Activated T-cell treated with anti-CD3 and anti-CD28 coated beads, Interleukin-2, amount 50 U/mL, for 4 hours (primary cell): ENCODE measurements around the gene MEIS1. TPM values are rescaled to one million over a fixed set of nuclear protein-coding genes. Genes with fewer than 3 reads are reported as not detected.

ENCODE experiments used
- ATAC-seq, 2 donors: fragments of 200-7000 bp; cut with Tn5 transposase; one replicate each; pipeline ENCODE4 v1.10.0; 2021
- DNase-seq: peaks from one replicate; pipeline ENCODE4 v3.0.0-alpha.2; 2020
- H3K27me3 Mint-ChIP-seq: one replicate; pipeline ENCODE4 v1.8.0; 2021; ENCODE audit warnings: low read depth, mixed read lengths
- H3K36me3 Mint-ChIP-seq: one replicate; pipeline ENCODE4 v1.8.0; 2022; ENCODE audit warnings: mixed read lengths; ENCODE audit not compliant: insufficient read depth
- H3K4me1 Mint-ChIP-seq: one replicate; pipeline ENCODE4 v1.8.0; 2021; ENCODE audit warnings: low read depth, mixed read lengths
- H3K4me3 Mint-ChIP-seq: one replicate; pipeline ENCODE4 v1.8.0; 2021; ENCODE audit warnings: mild to moderate bottlenecking, moderate library complexity, mixed read lengths
- H3K9me3 Mint-ChIP-seq: one replicate; pipeline ENCODE4 v1.8.0; 2021; ENCODE audit warnings: mixed read lengths
- total RNA-seq, 3 donors: library from RNA; stranded (reverse); gene quantifications; one replicate each; pipeline ENCODE4 v1.2.1, GENCODE V29; 2021

The MEIS1 gene
- total RNA-seq, 3 donors from 2014 or later, result 0.46 to 0.53 (median 0.46) TPM

DNA sequence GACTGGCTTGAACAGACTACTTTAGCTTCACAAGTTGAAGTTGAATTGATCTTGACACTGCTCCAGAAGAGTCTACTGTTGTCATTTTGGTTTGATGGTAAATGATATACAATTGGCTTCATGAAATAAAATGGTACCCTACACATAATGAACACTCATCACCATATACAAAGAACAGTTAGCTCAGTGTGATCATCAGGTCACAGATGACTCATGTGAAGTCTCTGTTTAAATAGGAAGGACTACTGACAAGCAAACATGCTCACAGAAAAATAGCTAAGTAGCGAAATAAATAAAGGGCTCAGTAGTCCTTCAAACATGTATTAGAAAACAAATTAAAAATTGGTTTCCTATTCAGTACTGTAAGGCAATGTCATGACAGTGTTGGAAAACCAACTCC is 96.2 kb downstream of the MEIS1 start:
- H3K4me3 Mint-ChIP-seq, result no peak overlapping the region

DNA sequence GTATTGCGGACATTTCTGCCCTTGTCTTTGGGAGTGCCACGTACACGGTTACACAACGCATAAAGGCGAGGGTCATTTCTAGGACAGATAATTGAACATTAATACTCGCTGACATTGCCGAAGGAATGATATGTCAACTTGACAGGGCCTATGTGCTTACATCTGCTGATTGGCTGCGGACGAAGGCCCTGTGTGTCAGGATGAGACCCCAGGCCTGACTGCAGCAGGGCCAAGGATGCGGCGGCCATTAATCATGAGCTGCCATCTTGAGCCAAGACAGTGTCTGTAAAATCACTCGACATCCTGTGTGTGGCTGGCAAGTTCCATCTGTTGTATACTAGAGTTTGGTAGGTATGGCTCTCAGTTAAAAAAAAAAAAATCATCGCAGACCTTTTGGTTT is 96.6 kb downstream of the MEIS1 start:
- no peaks in the 10 kb centered on the region for H3K27me3 Mint-ChIP-seq
- no peak overlapping the region for H3K4me3 Mint-ChIP-seq
- DNase-seq, result no peak
- H3K36me3 Mint-ChIP-seq, result no peaks in the 10 kb centered on the region
- no peak for ATAC-seq
- no peaks in the 10 kb centered on the region for H3K4me1 Mint-ChIP-seq
- H3K9me3 Mint-ChIP-seq, result no peaks in the 10 kb centered on the region

More for the DNA sequence above, 96.2 kb downstream of the MEIS1 start:
- DNase-seq, result no peak
- no peaks in the 10 kb centered on the region for H3K9me3 Mint-ChIP-seq
- H3K4me1 Mint-ChIP-seq, result no peaks in the 10 kb centered on the region
- ATAC-seq, result no peak
- no peaks in the 10 kb centered on the region for H3K36me3 Mint-ChIP-seq
- no peaks in the 10 kb centered on the region for H3K27me3 Mint-ChIP-seq

DNA sequence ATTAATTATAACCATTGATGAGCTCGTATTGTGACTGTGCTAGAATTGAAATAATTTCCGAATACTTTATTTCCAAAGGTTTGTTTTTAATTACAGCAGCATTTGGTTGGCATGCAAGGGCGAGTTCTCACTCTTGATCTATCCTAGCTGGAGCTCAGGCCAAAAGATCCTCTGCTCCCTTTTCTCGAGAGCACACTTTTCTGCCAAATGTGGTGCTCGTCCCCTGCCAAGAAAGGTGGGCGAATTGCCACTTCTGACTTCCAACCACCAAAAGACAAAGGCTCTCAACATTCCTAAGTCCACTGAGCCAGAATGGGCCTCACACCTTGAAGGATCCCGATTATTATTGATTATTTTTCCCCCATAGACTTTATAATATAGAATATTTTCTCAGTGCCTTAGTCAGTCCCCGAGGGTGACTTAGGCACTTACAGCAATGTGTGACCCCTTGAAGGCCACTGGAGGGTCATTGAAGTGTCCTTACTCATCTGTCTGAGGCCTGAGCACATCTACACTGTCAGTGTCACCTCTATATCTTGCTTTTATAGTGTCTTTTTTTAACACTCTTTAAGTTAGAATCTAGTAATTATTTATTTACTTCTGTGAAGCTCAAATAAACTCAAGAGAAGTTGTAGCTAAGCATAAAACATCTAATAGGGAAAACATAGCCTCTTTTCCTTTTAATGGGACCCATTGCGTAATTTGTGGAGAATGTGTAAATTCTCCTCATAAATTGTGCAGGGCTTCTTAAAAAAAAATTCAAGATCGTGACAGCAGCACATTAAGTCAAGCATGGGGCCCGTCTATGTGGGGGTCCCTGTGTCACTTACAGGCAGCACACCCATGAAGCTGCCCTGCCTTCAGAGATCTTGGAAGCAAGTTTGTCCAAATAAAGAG is 98.3 kb downstream of the MEIS1 start:
- DNase-seq (no peak), ATAC-seq (no peak)
- Mint-ChIP-seq H3K4me1 (no peaks in the 10 kb centered on the region), H3K4me3 (no peak overlapping the region), H3K9me3 (no peaks in the 10 kb centered on the region), H3K27me3 (no peaks in the 10 kb centered on the region), H3K36me3 (no peaks in the 10 kb centered on the region)

DNA sequence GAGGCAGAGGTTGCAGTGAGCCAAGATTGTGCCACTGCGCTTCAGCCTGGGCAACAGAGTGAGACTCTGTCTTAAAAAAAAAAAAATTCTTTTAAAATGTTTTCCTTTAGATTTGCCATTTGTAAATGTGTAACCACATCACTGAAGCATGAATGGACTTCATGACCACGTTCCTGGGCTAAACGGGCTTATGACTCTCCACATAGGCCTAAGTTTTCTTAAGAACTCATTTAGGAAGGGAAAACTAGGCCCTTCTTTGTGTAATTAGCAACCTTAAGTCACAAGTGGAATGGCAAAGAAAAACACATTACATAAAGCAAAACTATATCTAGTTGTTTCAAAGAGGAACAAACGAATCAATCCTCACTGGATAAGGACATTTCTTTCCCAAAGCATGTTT is 99.5 kb downstream of the MEIS1 start:
- Mint-ChIP-seq H3K9me3 (no peaks in the 10 kb centered on the region), H3K4me3 (no peak overlapping the region), H3K4me1 (no peaks in the 10 kb centered on the region), H3K27me3 (no peaks in the 10 kb centered on the region), H3K36me3 (no peaks in the 10 kb centered on the region)
- no peak for DNase-seq
- no peak for ATAC-seq

DNA sequence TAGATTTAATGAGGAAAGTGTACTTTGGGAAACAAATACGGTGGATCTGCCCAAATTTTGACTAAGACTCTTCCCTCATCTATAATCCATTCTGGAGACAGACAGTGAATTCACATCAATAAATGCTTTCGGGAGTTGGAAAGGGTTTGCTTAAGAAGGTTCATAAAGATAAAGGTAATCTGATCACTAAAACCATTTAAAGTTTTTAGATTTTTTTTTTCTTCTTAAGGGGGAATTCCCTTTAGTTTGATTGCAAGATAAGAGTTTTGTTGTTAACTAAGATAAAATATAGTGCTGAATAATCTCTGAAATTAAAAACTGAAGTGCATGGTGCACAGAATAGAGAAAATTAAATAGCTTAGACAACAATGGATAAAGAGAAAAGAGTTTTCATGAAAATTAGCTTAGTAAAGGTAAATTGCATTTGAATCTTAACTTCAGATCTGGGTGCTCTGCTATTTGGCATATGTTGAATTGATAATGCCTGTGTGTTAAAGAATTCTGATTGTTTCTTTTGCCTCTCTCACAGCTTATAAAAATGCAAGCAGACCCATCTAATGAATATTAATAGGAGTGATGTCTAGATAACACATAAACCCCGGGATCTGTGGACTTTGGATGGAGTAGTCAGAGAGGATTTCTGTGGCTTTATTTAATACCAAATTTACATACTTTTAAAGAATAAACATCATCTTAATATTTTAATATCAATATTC is 100.8 kb downstream of the MEIS1 start:
- no peaks in the 10 kb centered on the region for H3K27me3 Mint-ChIP-seq
- no peaks in the 10 kb centered on the region for H3K9me3 Mint-ChIP-seq
- no peaks in the 10 kb centered on the region for H3K4me1 Mint-ChIP-seq
- no peaks in the 10 kb centered on the region for H3K36me3 Mint-ChIP-seq
- DNase-seq (no peak), ATAC-seq (no peak)
- H3K4me3 Mint-ChIP-seq, result no peak overlapping the region

DNA sequence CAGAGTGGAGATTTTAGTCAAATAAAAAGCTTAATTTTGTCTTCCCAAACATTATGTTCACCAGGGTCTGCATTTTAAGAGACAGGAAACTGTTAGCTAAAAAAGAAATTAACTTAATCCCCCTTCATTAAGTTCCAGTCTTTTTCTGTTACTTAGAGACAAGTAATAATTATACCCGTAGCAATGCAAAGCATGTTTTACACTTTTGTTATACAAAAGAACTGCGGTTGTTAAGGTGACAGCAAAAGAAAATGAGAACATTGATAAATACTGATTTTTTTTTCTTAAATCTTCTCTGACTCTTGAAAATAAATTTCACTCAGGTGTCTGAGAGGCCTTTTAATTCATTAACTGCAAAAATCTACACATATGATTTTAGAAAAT is 101.4 kb downstream of the MEIS1 start:
- no peak overlapping the region for H3K4me3 Mint-ChIP-seq
- no peaks in the 10 kb centered on the region for H3K36me3 Mint-ChIP-seq
- no peaks in the 10 kb centered on the region for H3K4me1 Mint-ChIP-seq
- ATAC-seq (no peak), DNase-seq (no peak)
- no peaks in the 10 kb centered on the region for H3K9me3 Mint-ChIP-seq
- no peaks in the 10 kb centered on the region for H3K27me3 Mint-ChIP-seq

DNA sequence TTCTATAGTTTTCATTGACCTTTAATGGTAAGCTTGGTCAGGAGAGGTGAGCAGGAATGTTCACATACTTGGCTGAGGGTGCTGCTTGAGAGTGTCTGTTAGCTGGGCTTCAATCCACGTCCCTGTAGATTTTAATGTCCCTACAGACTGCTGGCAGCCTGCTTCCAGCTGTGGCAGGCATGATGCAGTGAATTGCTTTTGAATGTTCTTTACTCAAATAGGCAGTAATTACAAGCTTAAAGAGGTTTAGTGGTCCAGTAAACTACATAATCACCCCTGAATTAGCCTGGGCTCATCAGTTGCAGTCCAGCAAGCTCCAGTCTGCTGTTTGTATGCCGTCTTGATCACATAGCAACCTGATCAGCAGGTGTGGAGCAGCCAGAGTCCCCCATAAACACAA is 102.1 kb downstream of the MEIS1 start:
- Mint-ChIP-seq H3K4me3 (no peak overlapping the region), H3K27me3 (no peaks in the 10 kb centered on the region), H3K9me3 (no peaks in the 10 kb centered on the region), H3K4me1 (no peaks in the 10 kb centered on the region), H3K36me3 (no peaks in the 10 kb centered on the region)
- ATAC-seq (no peak), DNase-seq (no peak)

DNA sequence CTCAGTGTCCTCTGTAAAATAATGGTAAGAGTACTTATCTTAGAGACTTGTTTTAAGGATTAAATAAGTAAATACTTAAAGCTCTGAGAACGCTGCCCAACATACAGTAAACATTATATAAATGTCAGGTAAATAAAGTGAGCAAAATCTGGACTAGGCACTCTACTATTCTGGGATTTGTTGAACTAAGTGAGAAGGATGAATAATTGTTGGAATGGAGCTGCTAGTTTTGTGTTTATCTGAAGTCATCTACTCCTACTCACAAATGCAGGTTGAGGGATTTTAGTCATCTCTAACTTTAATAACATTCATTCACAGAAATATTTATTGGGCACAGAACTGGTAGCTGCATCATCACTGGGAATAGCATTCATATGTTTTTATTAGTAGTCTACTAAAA is 103.4 kb downstream of the MEIS1 start:
- H3K9me3 Mint-ChIP-seq, result no peaks in the 10 kb centered on the region
- no peaks in the 10 kb centered on the region for H3K4me1 Mint-ChIP-seq
- no peaks in the 10 kb centered on the region for H3K36me3 Mint-ChIP-seq
- no peak for DNase-seq
- no peak overlapping the region for H3K4me3 Mint-ChIP-seq
- H3K27me3 Mint-ChIP-seq, result no peaks in the 10 kb centered on the region
- no peak for ATAC-seq

DNA sequence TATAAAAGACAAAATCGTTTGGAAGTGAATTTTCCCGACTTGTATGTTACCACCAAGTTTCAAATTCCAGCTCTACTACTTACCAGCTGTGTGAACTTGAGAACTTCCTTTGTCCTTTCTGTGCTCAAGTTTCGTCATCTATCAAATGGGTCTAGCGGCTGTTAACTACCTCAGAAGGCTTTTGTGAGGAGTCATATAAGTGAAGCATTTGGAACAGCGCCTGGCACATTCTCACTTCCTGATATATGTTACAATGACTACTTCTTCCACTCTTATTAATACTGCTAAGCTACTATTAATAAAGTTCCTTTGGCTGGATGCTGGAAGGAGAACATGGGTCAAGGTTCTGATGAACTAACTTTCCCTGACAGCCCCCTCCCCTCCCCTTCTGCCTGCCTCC is 104.5 kb downstream of the MEIS1 start:
- no peaks in the 10 kb centered on the region for H3K27me3 Mint-ChIP-seq
- no peak overlapping the region for H3K4me3 Mint-ChIP-seq
- no peak for ATAC-seq

DNA sequence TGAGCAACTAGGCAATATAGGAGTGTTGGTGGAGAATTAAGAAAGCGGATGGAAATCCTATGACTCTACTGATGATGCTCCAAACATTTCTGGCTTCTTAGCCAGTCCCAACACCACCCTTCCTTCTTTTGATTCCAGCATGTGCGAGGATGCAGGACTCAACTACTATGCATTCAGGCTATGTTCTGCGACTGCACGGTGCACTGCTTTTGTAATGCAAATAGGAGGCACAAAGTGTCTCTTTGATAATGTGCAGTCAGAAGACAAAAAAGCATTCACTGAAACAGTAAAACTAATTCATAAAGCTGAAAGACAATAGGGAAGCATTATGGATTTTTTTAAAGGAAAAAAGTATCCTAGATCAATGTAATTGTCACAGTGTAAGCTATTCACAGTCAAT is 106.7 kb downstream of the MEIS1 start:
- H3K4me3 Mint-ChIP-seq, result no peak overlapping the region
- DNase-seq (no peak), ATAC-seq (no peak)
- H3K9me3 Mint-ChIP-seq, result no peaks in the 10 kb centered on the region
- H3K4me1 Mint-ChIP-seq, result no peaks in the 10 kb centered on the region
- no peaks in the 10 kb centered on the region for H3K36me3 Mint-ChIP-seq
- no peaks in the 10 kb centered on the region for H3K27me3 Mint-ChIP-seq

More for the DNA sequence above, 104.5 kb downstream of the MEIS1 start:
- no peaks in the 10 kb centered on the region for H3K9me3 Mint-ChIP-seq
- H3K4me1 Mint-ChIP-seq, result no peaks in the 10 kb centered on the region
- DNase-seq, result no peak
- H3K36me3 Mint-ChIP-seq, result no peaks in the 10 kb centered on the region

DNA sequence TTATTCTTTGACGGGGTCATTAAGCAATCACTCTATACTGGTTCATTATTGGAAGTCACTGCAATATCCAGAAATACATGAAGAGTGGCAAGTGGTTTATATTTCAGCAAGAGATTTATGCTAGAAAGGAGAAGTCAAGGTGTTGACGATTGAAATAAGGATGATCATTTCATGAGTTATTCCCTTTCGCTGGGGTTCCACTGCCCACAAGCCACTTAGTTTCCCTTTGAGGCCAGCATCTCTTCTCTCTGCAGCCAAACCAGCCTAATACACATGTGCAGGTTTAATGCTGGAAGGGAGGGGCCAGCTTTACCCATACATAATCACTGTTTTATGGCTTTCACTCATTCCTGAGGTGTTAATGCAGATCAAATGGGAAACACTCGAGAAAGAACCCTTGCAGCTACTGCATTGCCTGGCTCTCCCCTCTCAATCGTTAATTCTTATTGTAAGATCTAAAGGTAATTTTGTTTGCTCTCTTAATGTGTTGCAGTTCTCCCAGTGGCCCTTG is 108.4 kb downstream of the MEIS1 start:
- no peaks in the 10 kb centered on the region for H3K4me1 Mint-ChIP-seq
- no peak for ATAC-seq
- H3K36me3 Mint-ChIP-seq, result no peaks in the 10 kb centered on the region
- no peaks in the 10 kb centered on the region for H3K9me3 Mint-ChIP-seq
- H3K27me3 Mint-ChIP-seq, result no peaks in the 10 kb centered on the region
- no peak for DNase-seq
- no peak overlapping the region for H3K4me3 Mint-ChIP-seq

DNA sequence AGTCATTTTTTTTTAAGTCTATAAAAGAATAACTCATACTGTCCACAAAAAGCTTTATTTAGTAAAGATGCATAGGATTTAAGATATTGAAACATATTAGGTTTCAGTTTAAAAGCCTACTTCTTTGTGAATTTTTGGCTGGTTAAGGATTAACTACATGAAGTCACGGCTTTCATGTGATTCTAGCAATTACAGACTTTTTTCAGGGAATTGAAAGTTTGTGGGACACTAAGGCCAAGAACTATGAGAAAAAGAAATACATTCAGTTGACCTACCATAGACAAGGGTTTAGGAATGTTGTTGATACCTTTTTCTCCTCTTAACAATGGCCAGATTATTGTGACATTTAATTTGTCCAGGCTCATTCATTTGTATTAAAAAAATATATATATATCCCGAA is 109.3 kb downstream of the MEIS1 start:
- Mint-ChIP-seq H3K27me3 (no peaks in the 10 kb centered on the region), H3K4me3 (no peak overlapping the region), H3K36me3 (no peaks in the 10 kb centered on the region), H3K4me1 (no peaks in the 10 kb centered on the region), H3K9me3 (no peaks in the 10 kb centered on the region)
- DNase-seq, result no peak
- no peak for ATAC-seq

DNA sequence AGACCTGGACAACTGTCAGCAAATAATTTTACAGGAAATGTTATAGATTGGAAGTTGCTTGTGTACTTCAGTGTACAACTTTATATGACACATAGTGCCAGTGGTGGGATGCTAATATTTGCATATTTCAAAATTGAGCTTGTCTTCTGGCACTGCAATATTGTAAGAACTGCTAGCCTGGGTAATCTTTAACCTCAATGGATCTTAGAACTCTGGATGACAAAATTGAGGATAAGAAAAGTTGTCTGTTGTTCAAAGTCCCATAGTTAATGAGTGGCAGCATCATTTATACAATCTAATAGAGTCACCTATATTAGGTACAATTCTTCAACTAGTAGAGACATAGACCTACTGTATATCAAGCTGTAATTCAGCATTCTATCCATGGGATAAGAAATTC is 110.3 kb downstream of the MEIS1 start:
- Mint-ChIP-seq H3K36me3 (no peaks in the 10 kb centered on the region), H3K4me3 (no peak overlapping the region), H3K9me3 (no peaks in the 10 kb centered on the region), H3K27me3 (no peaks in the 10 kb centered on the region), H3K4me1 (no peaks in the 10 kb centered on the region)
- ATAC-seq (no peak), DNase-seq (no peak)

DNA sequence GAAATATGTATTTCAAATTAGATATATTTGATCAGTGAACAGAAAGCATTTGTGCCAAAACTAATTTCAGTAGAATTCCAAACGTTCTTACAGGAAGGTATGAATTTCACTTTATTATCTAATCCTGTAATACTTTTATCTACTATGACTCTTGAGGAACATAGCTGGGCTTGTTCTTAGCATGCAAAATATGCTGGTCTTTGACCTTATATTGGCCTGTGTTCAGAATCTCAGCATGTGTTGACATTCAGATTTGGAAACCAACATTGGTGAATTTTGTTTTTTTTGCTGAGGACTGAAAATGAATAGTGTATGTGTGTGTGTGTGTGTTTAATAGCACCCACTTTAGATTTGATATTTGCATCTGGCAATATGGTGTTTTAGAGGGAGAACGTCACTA is 112.2 kb downstream of the MEIS1 start:
- Mint-ChIP-seq H3K9me3 (no peaks in the 10 kb centered on the region), H3K4me1 (no peaks in the 10 kb centered on the region), H3K4me3 (no peak overlapping the region), H3K27me3 (no peaks in the 10 kb centered on the region), H3K36me3 (no peaks in the 10 kb centered on the region)
- no peak for ATAC-seq
- no peak for DNase-seq

DNA sequence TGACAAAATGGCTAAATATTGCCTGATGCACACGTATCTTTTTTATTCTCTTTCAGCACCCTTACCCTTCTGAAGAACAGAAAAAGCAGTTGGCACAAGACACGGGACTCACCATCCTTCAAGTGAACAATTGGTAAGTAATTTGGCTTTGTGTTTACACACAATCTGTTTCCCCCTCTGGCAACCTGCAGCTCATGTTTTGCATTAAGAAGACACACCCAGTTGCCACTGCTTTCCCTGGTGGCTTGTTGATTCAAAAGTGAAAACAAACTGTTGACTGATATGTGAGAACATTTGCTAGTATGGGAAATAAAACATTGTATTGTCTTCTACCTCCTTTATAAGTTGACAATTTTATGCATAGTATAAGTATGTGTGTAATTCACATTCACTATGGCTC is 113.0 kb downstream of the MEIS1 start:
- no peaks in the 10 kb centered on the region for H3K9me3 Mint-ChIP-seq

More for the DNA sequence above, 113.0 kb downstream of the MEIS1 start:
- no peak for ATAC-seq
- H3K4me1 Mint-ChIP-seq, result no peaks in the 10 kb centered on the region
- H3K27me3 Mint-ChIP-seq, result no peaks in the 10 kb centered on the region
- no peak for DNase-seq
- H3K36me3 Mint-ChIP-seq, result no peaks in the 10 kb centered on the region
- H3K4me3 Mint-ChIP-seq, result no peak overlapping the region
